Ovary (tissue), 9 donors: ENCODE results near the gene KRT77. TPM values are rescaled to one million over a fixed set of nuclear protein-coding genes. Genes with fewer than 3 reads are reported as not detected.

Experiments
- DNase-seq, 5 donors: peaks; one replicate each; pipeline ENCODE4 v3.0.0-alpha.2; 2019 to 2020
- H3K27ac ChIP-seq, 2 donors: fragments of 200-600 bp; one replicate each; pipeline versions ENCODE4 v1.5.1 to v1.8.0; 2019 to 2022
- H3K27me3 ChIP-seq: fragments of 200-600 bp; one replicate; pipeline ENCODE4 v1.8.0; 2022
- H3K36me3 ChIP-seq: fragments of 200-600 bp; sonication (generic); one replicate; pipeline ENCODE4 v1.5.1; 2019
- H3K4me1 ChIP-seq: one replicate; pipeline ENCODE4 v1.8.1; 2013; ENCODE audit warnings: mild to moderate bottlenecking, moderate library complexity; ENCODE audit not compliant: insufficient read depth
- H3K4me3 ChIP-seq: fragments of 200-600 bp; sonication (generic); one replicate; pipeline ENCODE4 v1.5.1; 2017
- H3K9me3 ChIP-seq, 2 donors: fragments of 200-600 bp in 1 of 2; sonication (generic) in 1 of 2; one replicate each; pipeline versions ENCODE4 v1.5.1 to v1.8.1; 2013 to 2019; ENCODE audit warnings: mild to moderate bottlenecking in 1 of 2, moderate library complexity in 1 of 2
- EP300 ChIP-seq: sonication (generic); formaldehyde crosslinking; IDR thresholded peaks from one replicate; pipeline ENCODE4 v1.6.1; 2017; ENCODE audit warnings: antibody characterized with exemption
- POLR2A ChIP-seq: fragments of 450-650 bp; IDR thresholded peaks from one replicate; pipeline ENCODE4 v1.6.1; 2017; ENCODE audit warnings: antibody characterized with exemption, mild to moderate bottlenecking, moderate library complexity
- WGBS, 3 donors: extraction: QIAGEN DNeasy Blood & Tissue Kit in 1 of 3; methylation state at CpG; one replicate each; pipeline versions ENCODE4 v1.1.5 to v1.1.7; 2013 to 2017; 5-methylcytosine and 5-hydroxymethylcytosine counted together
- intact Hi-C, 4 donors: fragments of 100-400 bp; cut with DNase I; formaldehyde crosslinking; loops; one replicate each; pipeline versions ENCODE4 v1.11.0 to v1.15.1; 2022 to 2023
- polyA plus RNA-seq, 2 donors: library from polyadenylated mRNA; stranded (reverse); fragments of 200-250 nt in 1 of 2; fragments of 350-450 nt in 1 of 2; fragmentation: Illumina TruSeq in 1 of 2; extraction: RNeasy Lipid Tissue Mini Kit (QIAGEN cat#74804) in 1 of 2; gene quantifications; one replicate each; pipeline ENCODE4 v1.2.3, GENCODE V29; 2013 to 2014
- total RNA-seq, 7 donors: library from RNA; depleted of rRNA in 2 of 7; stranded (reverse); fragments of >200 nt in 2 of 7; fragmentation: NEBNext Ultra II Directional in 3 of 7; extraction: Animal tissue kit (Norgen Biotek cat#: 25700) in 3 of 7; gene quantifications; one replicate each; pipeline versions ENCODE4 v1.1.0 to v1.2.4, GENCODE V29; 2016 to 2023
- TF ChIP-seq, protein P1 (sequence below), 3 donors: fragments of 450-650 bp in 2 of 3; fragments of 200-600 bp in 1 of 3; IDR thresholded peaks; one replicate each; pipeline versions ENCODE4 v1.5.1 to v1.8.0; 2016 to 2022; ENCODE audit warnings: antibody characterized with exemption in 3 of 3, mild to moderate bottlenecking in 1 of 3
- donor health status: DM: no; HTN: no; CAD: no; lungs with moderate emphysema.
- donor health status: DM: no; HTN: no; CAD: no.
- donor health status: Bipolar disorder and iron deficiency.
- donor health status: DM: yes; HTN: yes; CAD: no.
- donor health status: DM: no; HTN: no; CAD: no.
- donor health status: DM: yes; HTN: yes; CAD: no.

The KRT77 gene
- total and polyA plus RNA-seq, 9 donors, result not detected

DNA sequence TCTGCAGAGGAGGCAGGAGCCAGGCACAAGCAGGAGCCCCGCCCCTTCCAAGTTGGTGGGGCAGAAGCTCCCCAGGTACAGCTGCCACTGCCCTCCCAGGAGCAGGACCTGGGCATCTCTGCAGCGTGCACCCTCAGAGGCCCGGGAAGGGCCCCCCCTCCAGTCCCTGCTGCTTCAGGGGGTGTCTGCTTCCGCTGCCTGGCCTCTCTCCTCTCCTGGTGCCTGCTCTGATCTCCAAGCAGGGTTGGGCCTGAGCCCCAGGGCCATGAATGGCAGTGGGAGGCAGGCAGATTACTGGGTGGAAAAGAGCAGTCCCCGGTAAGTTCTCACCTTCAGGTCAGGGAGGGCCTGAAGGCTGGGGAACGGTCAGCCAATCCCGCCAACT lies 38.9 kb upstream of the KRT77 start:
- TF ChIP-seq, protein P1, sequence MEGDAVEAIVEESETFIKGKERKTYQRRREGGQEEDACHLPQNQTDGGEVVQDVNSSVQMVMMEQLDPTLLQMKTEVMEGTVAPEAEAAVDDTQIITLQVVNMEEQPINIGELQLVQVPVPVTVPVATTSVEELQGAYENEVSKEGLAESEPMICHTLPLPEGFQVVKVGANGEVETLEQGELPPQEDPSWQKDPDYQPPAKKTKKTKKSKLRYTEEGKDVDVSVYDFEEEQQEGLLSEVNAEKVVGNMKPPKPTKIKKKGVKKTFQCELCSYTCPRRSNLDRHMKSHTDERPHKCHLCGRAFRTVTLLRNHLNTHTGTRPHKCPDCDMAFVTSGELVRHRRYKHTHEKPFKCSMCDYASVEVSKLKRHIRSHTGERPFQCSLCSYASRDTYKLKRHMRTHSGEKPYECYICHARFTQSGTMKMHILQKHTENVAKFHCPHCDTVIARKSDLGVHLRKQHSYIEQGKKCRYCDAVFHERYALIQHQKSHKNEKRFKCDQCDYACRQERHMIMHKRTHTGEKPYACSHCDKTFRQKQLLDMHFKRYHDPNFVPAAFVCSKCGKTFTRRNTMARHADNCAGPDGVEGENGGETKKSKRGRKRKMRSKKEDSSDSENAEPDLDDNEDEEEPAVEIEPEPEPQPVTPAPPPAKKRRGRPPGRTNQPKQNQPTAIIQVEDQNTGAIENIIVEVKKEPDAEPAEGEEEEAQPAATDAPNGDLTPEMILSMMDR (IDR thresholded peaks at IDR 0.05), result no peak
- TF ChIP-seq EP300, result no peak
- no peak for TF ChIP-seq POLR2A
- Histone ChIP-seq H3K4me1 (no peaks in the 10 kb centered on the region), H3K36me3 (no peaks in the 10 kb centered on the region), H3K4me3 (no peak overlapping the region), H3K27me3 (no peaks in the 10 kb centered on the region), H3K9me3 (no peaks in the 10 kb centered on the region), H3K27ac (no peak overlapping the region)
- WGBS, 3 donors, result 62 to 76% (median 63%) methylated on average over 2 to 7 of the region's 7 CpGs
- DNase-seq, result no peak
- intact Hi-C loops, result no loop called here

DNA sequence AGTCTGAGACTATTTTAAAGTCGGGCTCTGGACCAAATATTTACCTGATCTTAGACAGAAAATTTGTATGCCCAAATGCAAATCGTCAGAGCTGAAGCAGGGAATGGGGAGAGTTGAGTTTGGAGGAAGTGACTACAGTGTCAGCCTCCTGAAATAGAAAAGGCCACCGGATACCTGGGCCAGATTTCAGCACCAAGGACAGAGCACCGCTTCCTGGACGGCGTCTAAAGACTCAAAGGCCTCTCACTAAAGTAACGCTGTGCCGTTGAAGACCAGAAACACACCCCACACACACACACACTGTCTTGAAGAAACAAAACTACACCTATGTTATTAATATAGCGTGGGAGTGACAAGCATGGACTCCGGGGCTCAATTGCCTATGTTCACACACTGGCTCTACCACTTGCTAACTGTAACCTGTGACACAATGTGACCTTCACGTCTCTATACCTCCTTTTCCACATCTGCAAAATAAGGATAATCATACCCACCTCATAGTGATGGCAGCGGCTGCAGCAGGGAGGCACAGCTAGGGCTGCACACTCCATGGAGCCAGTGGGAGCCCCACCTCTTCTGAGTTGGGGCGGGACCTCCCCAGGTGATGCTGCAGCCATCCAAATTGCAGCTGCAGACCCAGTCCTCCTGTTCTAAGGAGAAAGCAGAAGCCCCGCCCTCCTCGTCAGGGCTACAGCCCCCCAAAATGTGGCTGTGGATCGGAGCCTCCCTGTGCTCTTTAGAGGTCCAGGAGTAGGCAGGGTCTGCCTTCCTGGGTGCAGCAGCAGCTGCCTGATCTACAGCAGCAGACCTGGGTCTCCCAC lies 38.3 kb upstream of the KRT77 start:
- H3K36me3 ChIP-seq, result no peaks in the 10 kb centered on the region
- no peaks in the 10 kb centered on the region for H3K4me1 ChIP-seq
- 13 to 18% (median 13%) methylated on average over 16 of the region's 16 CpGs for WGBS, 3 donors
- H3K27ac ChIP-seq, result no peak overlapping the region
- TF ChIP-seq POLR2A (no peak), EP300 (no peak)
- TF ChIP-seq, protein P1 (IDR thresholded peaks at IDR 0.05), result no peak
- no peaks in the 10 kb centered on the region for H3K27me3 ChIP-seq
- DNase-seq, result peak in 2 of 5 donors; percentile 22 to 52
- intact Hi-C loops, result no loop called here
- no peaks in the 10 kb centered on the region for H3K9me3 ChIP-seq
- H3K4me3 ChIP-seq, result no peak overlapping the region

DNA sequence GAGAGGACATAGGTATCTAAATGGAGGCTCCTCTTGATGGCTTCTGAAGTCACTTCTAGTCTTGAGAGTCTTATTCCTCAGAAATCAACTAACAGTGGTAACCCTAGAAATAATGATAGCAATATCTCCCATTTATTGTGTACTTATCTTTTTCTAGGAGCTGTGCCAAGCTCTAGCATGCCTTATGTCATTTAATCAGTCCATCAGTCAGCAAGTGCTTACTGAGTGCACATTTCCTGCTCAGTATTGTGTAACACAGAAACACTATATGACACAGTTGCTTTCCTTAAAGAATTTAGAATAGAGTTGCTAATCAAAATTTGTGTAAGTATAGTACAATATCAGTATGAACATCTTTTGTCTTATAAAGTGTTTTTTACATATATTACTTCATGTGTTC lies 37.3 kb upstream of the KRT77 start:
- no peaks in the 10 kb centered on the region for H3K4me1 ChIP-seq
- no peak overlapping the region for H3K4me3 ChIP-seq
- no peaks in the 10 kb centered on the region for H3K9me3 ChIP-seq
- H3K27ac ChIP-seq, result no peak overlapping the region
- intact Hi-C loops, result no loop called here
- H3K27me3 ChIP-seq, result no peaks in the 10 kb centered on the region
- no peak for DNase-seq
- H3K36me3 ChIP-seq, result no peaks in the 10 kb centered on the region
- TF ChIP-seq, protein P1 (IDR thresholded peaks at IDR 0.05), result no peak
- no peak for TF ChIP-seq EP300
- TF ChIP-seq POLR2A, result no peak

DNA sequence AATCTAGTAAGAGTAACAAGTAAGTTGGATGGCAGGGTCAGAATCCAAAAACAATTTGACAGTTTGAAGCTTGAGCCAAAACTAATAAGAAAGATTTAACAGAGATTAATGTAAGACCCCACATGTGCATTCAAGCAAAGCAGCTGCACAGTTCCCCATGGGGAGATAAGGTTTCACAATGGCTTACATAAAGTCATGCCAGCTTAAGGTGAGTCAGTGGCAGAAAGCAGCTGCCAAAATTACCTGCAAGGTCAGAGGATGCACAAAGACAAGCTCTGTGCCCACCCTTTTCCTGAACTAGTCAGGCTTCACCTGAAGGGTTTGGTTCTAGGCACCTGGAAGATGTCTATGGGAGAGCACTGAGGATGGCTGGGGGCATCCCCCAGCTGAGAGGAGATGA lies 36.6 kb upstream of the KRT77 start:
- Histone ChIP-seq H3K27ac (no peak overlapping the region), H3K9me3 (no peaks in the 10 kb centered on the region), H3K4me1 (no peaks in the 10 kb centered on the region), H3K36me3 (no peaks in the 10 kb centered on the region), H3K27me3 (no peaks in the 10 kb centered on the region), H3K4me3 (no peak overlapping the region)
- TF ChIP-seq, protein P1 (IDR thresholded peaks at IDR 0.05), result no peak
- TF ChIP-seq EP300 (no peak), POLR2A (no peak)
- no peak for DNase-seq
- intact Hi-C loops, result no loop called here
